A673 (cell line): ENCODE measurements around the gene TSPO.

Experiments used
- CTCF ChIP-seq: fragments of 300-800, 200-600 bp; sonication (generic); conservative IDR thresholded peaks from 2 replicates; pipeline ENCODE4 v1.5.1; 2017; ENCODE audit warnings: low read depth, mild to moderate bottlenecking, antibody characterized with exemption, low read length, moderate library complexity, mixed read lengths
- EZH2 ChIP-seq: fragments of 200-600 bp; sonication (generic); IDR thresholded peaks from 2 replicates; pipeline ENCODE4 v1.6.1; 2017; ENCODE audit warnings: borderline replicate concordance, low read depth, mild to moderate bottlenecking, mixed read lengths, antibody characterized with exemption, low read length; ENCODE audit not compliant: poor library complexity, severe bottlenecking

GRCh38 chr22:43186272-43187170, 35.2 kb downstream of the TSPO start, which contains the start of gene TTLL12:
- TF ChIP-seq CTCF (no peak), EZH2 (no peak)
